Measurements from ENCODE around the gene S100A8. TPM values are rescaled to one million over a fixed set of nuclear protein-coding genes. Genes with fewer than 3 reads are reported as not detected.
"Not testable (repeated sequence)": the region's sequence is repeated elsewhere in the genome, so short reads cannot be mapped to it uniquely, and the experiment has no call there.

S100A8 gene
- polyA plus RNA-seq, 1 donor = 3.4 TPM

GRCh38 chr1:153418758-153419435 is 28.0 kb upstream of the S100A8 start:
- DNase-seq = not testable (repeated sequence)

DNA sequence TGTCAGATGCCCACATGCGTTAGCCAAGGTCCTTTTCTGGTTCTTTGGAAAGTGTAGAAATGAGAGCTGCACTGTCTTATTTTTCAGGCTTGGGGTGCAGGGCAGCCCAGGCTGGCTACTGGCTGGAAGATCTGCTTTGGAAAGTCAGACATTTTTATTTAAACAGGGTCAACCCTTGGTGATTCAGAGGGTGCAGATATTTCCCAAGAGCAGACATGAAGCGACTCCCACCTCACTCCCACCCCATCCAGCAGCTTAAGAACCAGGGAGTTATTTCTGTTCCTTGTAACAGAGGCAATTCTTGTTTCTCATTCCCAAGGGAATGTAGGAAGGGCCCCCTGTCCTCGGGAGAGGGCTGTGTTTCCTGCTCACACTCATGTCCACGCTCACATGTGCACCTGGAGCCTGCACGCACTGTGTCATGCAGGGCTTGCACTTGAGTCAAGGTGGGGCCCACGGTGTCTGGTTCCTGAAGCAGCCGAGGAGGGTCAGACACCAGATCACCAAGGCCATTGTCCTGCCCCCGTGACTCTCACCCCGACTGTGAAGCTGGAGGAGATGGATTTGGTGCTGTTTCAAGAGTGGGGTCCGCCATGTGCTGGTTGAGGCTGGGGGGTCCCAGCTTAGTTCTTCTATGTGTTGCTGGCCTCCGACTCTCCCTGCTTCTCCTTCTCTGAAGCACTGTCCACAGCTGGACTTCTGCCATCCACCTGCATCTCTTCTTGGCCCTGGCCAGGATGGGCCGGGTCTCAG is 26.4 kb upstream of the S100A8 start:
- no peak for DNase-seq

DNA sequence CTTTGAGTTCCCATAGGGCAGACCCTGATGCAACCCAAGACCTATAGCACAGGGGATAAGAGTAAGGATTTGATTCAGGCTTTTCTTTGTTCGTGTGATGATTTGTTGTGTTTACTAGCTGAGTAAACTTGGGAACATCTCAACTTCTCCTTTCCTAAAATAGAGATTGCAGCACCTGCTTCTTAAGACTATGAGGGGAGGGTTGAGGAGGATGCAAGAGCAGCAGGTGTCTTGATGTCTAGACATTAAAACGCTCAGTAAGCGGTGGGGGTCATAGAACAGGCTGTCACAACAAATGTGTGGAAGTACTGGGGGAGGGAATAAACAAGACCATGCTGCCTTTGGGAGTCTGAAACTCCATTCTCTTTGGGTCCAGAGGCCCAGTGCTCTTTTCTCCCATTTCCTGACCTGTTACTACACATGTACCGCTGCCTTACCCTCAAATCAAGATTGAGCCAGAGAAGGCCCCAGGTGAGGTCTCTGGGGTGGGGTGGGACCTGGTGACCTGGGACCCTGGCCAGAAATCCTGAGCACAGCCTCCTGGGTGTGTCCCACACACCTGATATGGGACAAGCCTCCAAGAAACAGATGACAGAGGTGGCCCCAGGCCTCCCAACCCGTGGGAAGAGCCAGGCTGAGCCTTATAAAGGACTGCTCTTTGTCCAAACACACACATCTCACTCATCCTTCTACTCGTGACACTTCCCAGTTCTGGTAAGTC is 25.1 kb upstream of the S100A8 start, which contains the start of gene S100A7A:
Gene S100A7A (plus strand): TSS at position 671 of the 721 bp plus-strand sequence. CDS start 1,563 bp downstream, outside the sequence.
- DNase-seq = no peak

- not testable (repeated sequence) for DNase-seq
Measured at GRCh38 chr1:153413961-153414360, 23.1 kb upstream of the S100A8 start.

GRCh38 chr1:153407274-153407673 is 16.4 kb upstream of the S100A8 start:
- not testable (repeated sequence) for DNase-seq

DNA sequence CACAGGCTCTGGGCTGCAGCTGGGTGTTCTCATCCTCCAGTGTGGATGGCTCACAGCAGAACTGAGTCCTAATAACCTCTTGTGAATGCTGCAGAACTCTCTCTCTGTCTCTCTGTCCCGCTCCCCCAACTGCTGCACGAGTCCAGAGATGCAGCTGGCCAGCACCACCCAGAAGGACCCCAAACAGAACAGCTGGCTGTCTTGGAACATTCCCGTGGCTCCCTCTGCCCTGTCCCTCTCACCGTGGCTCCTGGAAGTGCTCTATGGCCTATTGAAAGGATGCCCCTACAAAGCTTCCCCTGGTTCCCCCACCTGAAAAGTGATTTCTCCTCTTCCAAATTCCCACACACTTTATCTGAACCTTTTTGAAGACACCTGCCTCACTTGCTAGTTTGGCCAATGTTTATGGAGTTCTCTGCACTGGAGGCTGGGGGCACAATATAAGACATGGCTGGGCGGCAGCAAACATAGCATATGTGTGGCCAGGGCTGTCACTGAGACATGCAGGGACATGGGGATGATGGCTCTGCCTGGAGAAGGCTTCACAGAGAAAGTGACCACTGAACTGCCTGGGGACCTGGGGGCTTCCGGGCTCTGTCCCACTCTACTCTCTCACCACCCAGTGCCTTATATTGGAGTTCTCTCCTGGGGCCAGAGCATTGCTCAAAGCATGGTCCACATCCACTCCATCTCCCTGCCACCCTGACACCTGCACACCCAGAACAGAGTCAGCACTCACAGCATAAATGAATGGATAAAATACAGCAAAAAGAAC is 15.1 kb upstream of the S100A8 start:
- not testable (repeated sequence) for DNase-seq

GRCh38 chr1:153404768-153405167 is 13.9 kb upstream of the S100A8 start:
- DNase-seq = no peak

GRCh38 chr1:153404086-153404635 is 13.3 kb upstream of the S100A8 start:
- DNase-seq = no peak

GRCh38 chr1:153403421-153404085 is 12.7 kb upstream of the S100A8 start:
- DNase-seq = no peak

DNA sequence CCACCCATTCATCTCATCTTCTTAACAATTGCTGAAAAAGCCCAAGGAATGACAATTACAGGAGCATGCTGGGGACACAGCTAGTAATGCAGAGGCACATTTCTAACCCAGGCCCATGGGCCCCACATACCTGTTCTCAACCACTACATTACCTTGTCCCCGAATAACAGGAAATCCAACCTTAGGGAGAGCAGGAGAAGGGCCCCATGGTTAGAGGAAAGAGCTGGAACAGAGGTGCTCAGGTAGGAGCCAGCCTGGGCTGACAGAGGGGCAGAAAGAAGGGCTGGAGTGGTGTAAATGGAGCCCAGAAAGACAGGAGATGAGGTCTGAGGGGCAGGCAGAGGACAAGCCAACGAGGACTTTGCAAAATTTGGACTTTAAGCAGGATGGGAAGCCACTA is 11.4 kb upstream of the S100A8 start:
- DNase-seq = no peak

GRCh38 chr1:153401461-153401860 is 10.6 kb upstream of the S100A8 start:
- DNase-seq = no peak

DNA sequence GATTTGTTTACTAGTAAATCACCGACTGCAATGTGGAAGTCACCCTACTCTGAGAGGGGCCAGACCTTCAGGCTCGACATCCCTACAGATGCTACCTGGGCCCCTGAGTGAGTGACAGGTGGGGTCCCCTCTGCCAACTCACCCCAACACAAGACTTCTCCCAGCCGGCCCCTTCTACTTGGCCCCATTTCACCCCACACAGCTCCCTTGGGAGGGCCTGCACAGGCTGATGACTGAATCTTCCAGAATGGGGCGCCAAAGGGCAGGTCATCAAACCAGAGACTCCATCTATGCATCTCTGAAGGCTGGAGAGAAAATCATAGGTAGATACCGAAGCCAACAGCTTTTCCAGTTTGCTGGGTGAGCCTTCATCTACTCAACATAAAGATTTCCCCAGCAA is 9.4 kb upstream of the S100A8 start:
- no peak for DNase-seq

- no peak for DNase-seq
Measured at GRCh38 chr1:153399401-153400055, 8.7 kb upstream of the S100A8 start.

DNA sequence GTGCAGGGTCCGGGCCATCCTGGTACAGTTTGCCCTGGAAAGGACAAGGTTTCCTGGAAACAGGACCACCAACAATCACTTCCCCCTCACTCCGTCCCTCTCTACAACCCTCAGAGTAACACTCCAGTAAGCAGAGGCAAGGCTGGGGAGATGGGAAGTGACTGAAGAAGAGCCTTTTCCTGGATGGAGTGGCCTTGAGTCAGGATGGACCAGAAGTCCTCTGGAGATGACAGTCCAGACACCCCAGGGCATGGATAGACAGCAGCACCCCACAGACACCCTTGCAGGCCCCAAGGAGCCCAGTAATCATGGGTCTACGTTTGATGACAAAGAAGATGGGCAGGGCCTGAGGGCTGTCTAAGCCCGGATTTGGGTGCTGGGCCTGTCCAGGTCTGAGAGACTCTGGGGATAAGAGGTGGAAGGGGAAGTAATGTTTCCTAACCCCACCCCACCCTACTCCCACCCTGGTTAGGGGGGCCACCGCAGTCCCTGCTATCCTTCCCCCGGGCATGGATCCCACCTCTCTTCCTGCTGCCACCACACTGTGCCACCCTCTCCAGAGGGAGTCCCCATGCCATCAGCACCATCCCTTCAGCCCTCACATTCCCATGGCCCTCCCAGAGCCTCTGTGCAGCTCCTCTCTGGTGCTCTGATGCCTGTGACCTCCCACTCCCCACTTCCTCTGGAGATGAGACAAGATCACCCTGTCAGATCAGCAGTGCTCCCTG is 7.2 kb upstream of the S100A8 start:
- no peak for DNase-seq

DNA sequence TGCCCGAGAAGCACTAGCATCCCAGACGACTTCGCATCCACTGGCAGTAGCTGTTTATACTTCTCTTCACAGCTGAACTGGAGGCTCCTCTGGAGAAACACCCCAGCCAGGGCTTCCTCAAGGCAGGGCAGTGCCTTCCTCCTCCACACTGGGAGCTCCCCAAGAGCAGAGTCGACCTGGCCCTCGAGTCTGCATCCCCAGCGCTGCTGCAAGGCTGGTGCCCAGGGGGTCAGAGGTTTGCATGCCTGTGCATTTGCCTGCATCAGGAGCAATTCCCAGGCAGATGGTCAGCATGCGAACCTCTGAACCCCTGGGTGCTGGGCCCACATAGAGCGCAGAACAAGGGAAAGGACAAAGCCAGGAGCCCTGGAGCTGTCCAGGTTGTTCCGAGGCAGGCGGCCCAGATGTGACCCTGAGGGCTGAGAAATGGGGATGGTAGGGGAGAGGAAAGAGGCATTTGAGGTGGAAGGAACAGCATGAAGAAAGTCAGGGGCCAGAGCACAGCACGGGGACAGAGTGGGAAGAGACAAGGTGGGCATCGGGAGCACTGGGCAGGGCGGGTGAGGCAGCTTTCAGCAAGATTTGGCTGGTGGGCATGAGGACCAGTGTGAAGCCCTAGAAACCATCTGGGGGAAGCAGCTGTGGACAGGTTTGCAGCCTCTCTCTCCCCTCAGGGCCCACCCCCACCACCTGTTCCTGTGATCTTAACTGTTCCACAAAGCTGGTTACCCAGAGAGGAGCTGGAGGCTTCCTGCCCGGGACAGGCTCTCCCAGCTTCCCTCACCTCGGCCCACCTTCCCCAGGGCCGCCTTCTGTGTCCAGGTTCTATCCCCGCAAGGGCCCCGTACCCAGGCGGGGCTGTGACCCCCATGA is 6.4 kb upstream of the S100A8 start:
- no peak for DNase-seq

DNA sequence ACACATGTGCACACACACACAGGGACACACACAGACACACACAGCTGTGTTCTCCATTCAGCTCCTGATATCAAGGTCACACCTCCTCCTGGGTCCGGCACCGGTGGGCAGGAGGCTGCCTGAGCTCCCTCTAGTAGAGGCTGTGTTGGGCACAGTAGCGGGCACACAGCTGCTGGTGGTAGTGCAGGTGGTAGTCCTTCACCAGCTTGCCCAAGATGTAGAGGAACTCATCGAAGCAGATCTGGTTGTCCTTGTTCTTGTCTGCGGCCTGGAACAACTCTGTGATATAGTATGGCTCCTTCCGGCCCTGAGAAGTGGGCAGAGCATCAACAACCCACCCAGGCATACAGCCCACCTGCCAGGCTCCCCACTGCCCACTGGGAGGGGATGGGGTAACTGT is 5.6 kb upstream of the S100A8 start:
- no peak for DNase-seq

DNA sequence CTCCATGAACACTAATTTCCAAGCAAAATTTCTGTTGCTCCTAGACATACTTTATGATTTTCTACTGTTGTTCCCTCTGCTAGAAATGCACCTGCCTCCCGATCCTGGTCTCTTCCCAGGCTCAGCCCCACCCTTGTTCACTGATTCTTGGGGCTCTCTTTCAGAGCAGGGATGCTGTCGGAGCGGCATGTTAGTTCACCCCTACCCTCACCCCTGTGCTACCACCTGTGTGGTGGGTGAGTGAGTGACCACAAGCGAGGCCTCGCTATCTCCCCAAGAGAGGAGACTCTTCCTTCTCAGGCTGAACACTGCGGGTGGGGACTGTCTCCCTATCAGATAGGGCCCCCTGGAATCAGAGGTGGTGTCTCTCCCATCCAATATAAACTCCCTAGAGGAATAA is 4.9 kb upstream of the S100A8 start:
- no peak for DNase-seq

DNA sequence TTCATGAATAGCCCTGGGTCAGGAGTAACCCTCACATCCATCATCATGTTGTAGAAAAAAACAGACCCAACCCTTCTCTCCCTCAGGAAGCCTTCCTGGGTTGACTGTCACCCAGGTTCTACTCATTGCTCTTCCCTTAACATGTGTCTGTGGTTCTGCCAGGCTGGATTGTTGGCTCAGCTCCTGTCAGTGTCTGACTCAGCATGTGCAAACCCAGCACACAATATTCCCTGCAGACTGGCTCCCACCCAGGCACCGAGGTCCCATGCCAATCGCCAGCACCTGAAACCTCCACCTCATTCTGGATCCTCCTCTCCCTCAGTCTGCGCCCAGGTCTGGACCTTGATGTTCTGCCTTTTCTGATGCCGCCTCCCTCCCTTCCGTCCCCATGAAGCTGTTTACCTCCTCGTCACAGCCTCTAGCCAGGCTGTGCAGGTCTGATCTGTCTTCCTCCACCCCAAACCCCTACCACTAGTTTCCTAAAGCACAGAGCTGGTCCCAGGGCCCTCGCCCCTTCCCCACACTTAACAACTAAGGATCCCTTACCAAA is 4.3 kb upstream of the S100A8 start:
- no peak for DNase-seq

DNA sequence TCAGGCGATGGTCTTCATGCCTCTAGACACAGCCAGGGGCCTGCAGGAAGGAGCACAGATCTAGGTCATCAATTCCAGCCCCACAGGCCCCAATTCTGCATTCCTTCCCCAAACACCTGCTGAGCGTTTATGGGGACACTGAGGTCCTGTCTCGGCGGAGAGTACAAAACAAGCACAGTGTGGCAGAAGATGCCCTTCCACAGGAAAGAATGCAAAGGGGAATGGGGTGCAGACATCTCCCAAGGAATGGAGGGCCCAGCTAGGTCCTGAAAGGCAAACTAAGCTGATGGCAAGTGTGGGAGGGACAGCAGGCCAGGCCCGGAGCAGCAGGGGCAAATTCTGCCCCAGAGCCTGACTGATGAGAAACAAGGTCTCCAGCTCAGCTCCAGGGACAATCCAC is 3.5 kb upstream of the S100A8 start:
- DNase-seq = no peak
